ENCODE results near the gene SLIT1.

SLIT1 gene

GRCh38 chr10:97090644-97091043 lies 95.1 kb downstream of the SLIT1 start:
- ATAC-seq: no peak
- TF ChIP-seq POU6F1 (CRISPR knock-in tag; IDR thresholded peaks at IDR 0.05; ENCODE audit: borderline replicate concordance, low read depth) (no peak), TSHZ2 (CRISPR knock-in tag; IDR thresholded peaks at IDR 0.05) (no peak), TOX (CRISPR knock-in tag; IDR thresholded peaks at IDR 0.05; ENCODE audit: borderline replicate concordance) (no peak), SNAI2 (CRISPR knock-in tag; IDR thresholded peaks at IDR 0.05) (no peak), GLIS3 (CRISPR knock-in tag; IDR thresholded peaks at IDR 0.05) (no peak)

GRCh38 chr10:97090035-97090434 lies 95.7 kb downstream of the SLIT1 start:
- TF ChIP-seq PPARA (CRISPR knock-in tag; IDR thresholded peaks at IDR 0.05; ENCODE audit: borderline replicate concordance) (no peak), ZFP3 (CRISPR knock-in tag; IDR thresholded peaks at IDR 0.05) (no peak), CREB5 (CRISPR knock-in tag; IDR thresholded peaks at IDR 0.05; ENCODE audit: low read depth) (no peak), TOX (CRISPR knock-in tag; IDR thresholded peaks at IDR 0.05; ENCODE audit: borderline replicate concordance) (no peak), ZNF8 (CRISPR knock-in tag; IDR thresholded peaks at IDR 0.05) (no peak), ESRRG (CRISPR knock-in tag; IDR thresholded peaks at IDR 0.05) (no peak), BACH2 (CRISPR knock-in tag; IDR thresholded peaks at IDR 0.05; ENCODE audit: borderline replicate concordance) (no peak), TCF4 (CRISPR knock-in tag; IDR thresholded peaks at IDR 0.05; ENCODE audit: borderline replicate concordance) (no peak), OSR1 (CRISPR knock-in tag; IDR thresholded peaks at IDR 0.05) (no peak), ZNF70 (CRISPR knock-in tag; IDR thresholded peaks at IDR 0.05) (no peak), ZNF565 (CRISPR knock-in tag; conservative IDR thresholded peaks at IDR 0.05; ENCODE audit: low read depth) (no peak), CSRNP3 (CRISPR knock-in tag; IDR thresholded peaks at IDR 0.05) (no peak), SNAI2 (CRISPR knock-in tag; IDR thresholded peaks at IDR 0.05) (no peak)
- no peak for ATAC-seq

GRCh38 chr10:97089209-97089870 lies 96.4 kb downstream of the SLIT1 start:
- TF ChIP-seq ZC3H10 (CRISPR knock-in tag; IDR thresholded peaks at IDR 0.05) (no peak), ARNTL (CRISPR knock-in tag; IDR thresholded peaks at IDR 0.05; ENCODE audit: borderline replicate concordance, low read depth) (no peak), SNAI2 (CRISPR knock-in tag; IDR thresholded peaks at IDR 0.05) (no peak), GLIS3 (CRISPR knock-in tag; IDR thresholded peaks at IDR 0.05) (no peak), CSRNP3 (CRISPR knock-in tag; IDR thresholded peaks at IDR 0.05) (no peak), RARB (CRISPR knock-in tag; IDR thresholded peaks at IDR 0.05) (no peak), PATZ1 (CRISPR knock-in tag; IDR thresholded peaks at IDR 0.05; ENCODE audit: borderline replicate concordance) (no peak), POU6F1 (CRISPR knock-in tag; IDR thresholded peaks at IDR 0.05; ENCODE audit: borderline replicate concordance, low read depth) (no peak), ESRRG (CRISPR knock-in tag; IDR thresholded peaks at IDR 0.05) (no peak), ISL1 (CRISPR knock-in tag; IDR thresholded peaks at IDR 0.05) (no peak), TCF4 (CRISPR knock-in tag; IDR thresholded peaks at IDR 0.05; ENCODE audit: borderline replicate concordance) (no peak), ZFP3 (CRISPR knock-in tag; IDR thresholded peaks at IDR 0.05) (no peak), BACH2 (CRISPR knock-in tag; IDR thresholded peaks at IDR 0.05; ENCODE audit: borderline replicate concordance) (no peak)
- ATAC-seq: no peak
